AG04450 (cell line): ENCODE results near the gene CCDC3. TPM values are rescaled to one million over a fixed set of nuclear protein-coding genes. Genes with fewer than 3 reads are reported as not detected.

Experiments
- CTCF ChIA-PET: fragments of 300-600, 350-600 bp; formaldehyde crosslinking; extraction: SDS; loops from one replicate; lab custom pipeline; 2022; ENCODE audit warnings: antibody characterized with exemption, inconsistent platforms; lab: Charles Lee
- POLR2A ChIA-PET: fragments of 350-600 bp; formaldehyde crosslinking; extraction: SDS; loops from one replicate; lab custom pipeline; 2021; ENCODE audit warnings: antibody characterized with exemption, inconsistent platforms; lab: Yijun Ruan, JAX
- DNase-seq: peaks from one replicate; pipeline ENCODE4 v3.0.0-alpha.2; 2011; ENCODE audit warnings: low read depth, low spot score
- H3K27ac ChIP-seq: one replicate; pipeline ENCODE4 v1.5.1; 2012; ENCODE audit warnings: low read depth, low read length, control low read depth
- H3K27me3 ChIP-seq: one replicate; pipeline ENCODE4 v1.6.0; 2012; ENCODE audit warnings: low read length; ENCODE audit not compliant: control insufficient read depth, insufficient read depth
- H3K4me3 ChIP-seq: 2 replicates; pipeline ENCODE4 v1.5.1; 2011; ENCODE audit warnings: mild to moderate bottlenecking, low read depth, low read length, control low read depth
- H3K9me3 ChIP-seq: 2 replicates; pipeline ENCODE4 v1.5.1; 2012; ENCODE audit warnings: low read length; ENCODE audit not compliant: control insufficient read depth, insufficient read depth
- polyA plus RNA-seq: library from polyadenylated mRNA; depleted of rRNA; stranded (reverse); fragments of >200 nt; gene quantifications from 2 replicates; pipeline ENCODE4 v1.2.3, GENCODE V29; 2011
- TF ChIP-seq, protein P1 (sequence below): IDR thresholded peaks from 2 replicates; pipeline ENCODE4 v1.5.1; 2011; ENCODE audit warnings: low read depth, low read length, control low read depth, inconsistent platforms

The CCDC3 gene
- polyA plus RNA-seq, 1 experiment = 3.3 TPM

DNA sequence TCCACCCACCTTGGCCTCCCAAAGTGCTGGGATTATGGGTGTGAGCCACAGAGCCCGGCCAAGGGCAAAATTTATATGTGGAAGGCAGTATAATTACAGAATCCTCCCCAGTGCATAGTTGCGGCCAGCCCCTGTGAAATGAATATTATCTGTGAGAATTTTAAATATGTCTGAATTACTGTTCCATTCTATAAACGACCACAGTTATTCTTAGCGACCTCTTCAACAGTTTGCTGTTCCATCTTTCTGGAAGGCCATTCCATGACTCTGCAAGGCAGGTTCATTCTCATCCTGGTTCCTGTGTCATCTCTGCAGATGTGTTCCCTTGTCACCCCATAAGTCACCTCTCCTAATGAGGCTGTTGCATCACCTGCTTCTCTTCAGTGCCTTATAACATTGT lies 90.7 kb downstream of the CCDC3 start:
- POLR2A ChIA-PET = no interaction called here
- DNase-seq = no peak
- no peak overlapping the region for H3K4me3 ChIP-seq
- TF ChIP-seq, protein P1, sequence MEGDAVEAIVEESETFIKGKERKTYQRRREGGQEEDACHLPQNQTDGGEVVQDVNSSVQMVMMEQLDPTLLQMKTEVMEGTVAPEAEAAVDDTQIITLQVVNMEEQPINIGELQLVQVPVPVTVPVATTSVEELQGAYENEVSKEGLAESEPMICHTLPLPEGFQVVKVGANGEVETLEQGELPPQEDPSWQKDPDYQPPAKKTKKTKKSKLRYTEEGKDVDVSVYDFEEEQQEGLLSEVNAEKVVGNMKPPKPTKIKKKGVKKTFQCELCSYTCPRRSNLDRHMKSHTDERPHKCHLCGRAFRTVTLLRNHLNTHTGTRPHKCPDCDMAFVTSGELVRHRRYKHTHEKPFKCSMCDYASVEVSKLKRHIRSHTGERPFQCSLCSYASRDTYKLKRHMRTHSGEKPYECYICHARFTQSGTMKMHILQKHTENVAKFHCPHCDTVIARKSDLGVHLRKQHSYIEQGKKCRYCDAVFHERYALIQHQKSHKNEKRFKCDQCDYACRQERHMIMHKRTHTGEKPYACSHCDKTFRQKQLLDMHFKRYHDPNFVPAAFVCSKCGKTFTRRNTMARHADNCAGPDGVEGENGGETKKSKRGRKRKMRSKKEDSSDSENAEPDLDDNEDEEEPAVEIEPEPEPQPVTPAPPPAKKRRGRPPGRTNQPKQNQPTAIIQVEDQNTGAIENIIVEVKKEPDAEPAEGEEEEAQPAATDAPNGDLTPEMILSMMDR = no peak
- no peak overlapping the region for H3K27ac ChIP-seq
- CTCF ChIA-PET = interaction anchor here (1.5 kb wide), 1 partner anchor 8 kb away, joined by 4 read pairs; no protein-coding TSS in a partner anchor
- H3K9me3 ChIP-seq = peaks cover 4% of the 10 kb centered on the region; the same call in 1 of the 2 replicates
- peaks cover 3% of the 10 kb centered on the region for H3K27me3 ChIP-seq

- peaks cover 3% of the 10 kb centered on the region for H3K27me3 ChIP-seq
- CTCF ChIA-PET = interaction anchor here (0.7 to 1.2 kb wide), 2 partner anchors 147 to 165 kb away, joined by 3 read pairs; no protein-coding TSS in a partner anchor
- peak; percentile 2 for DNase-seq
Observed at GRCh38 chr10:12909836-12910185, 91.7 kb downstream of the CCDC3 start.

GRCh38 chr10:12909182-12909835 lies 92.2 kb downstream of the CCDC3 start:
- no peak for DNase-seq
- TF ChIP-seq, protein P1 = no peak
- Histone ChIP-seq H3K9me3 (peaks cover 4% of the 10 kb centered on the region; the same call in 1 of the 2 replicates), H3K27ac (no peak overlapping the region), H3K27me3 (peaks cover 3% of the 10 kb centered on the region), H3K4me3 (no peak overlapping the region)
- ChIA-PET POLR2A (no interaction called here), CTCF (interaction anchor here (0.7 to 1.2 kb wide), 2 partner anchors 147 to 165 kb away, joined by 3 read pairs; no protein-coding TSS in a partner anchor)

More at GRCh38 chr10:12909836-12910185, 91.7 kb downstream of the CCDC3 start:
- TF ChIP-seq, protein P1 = no peak
- Histone ChIP-seq H3K4me3 (no peak overlapping the region), H3K27ac (no peak overlapping the region), H3K9me3 (peaks cover 4% of the 10 kb centered on the region; the same call in 1 of the 2 replicates)
- POLR2A ChIA-PET = no interaction called here

- POLR2A ChIA-PET = no interaction called here
Observed at GRCh38 chr10:12908773-12909172, 92.7 kb downstream of the CCDC3 start.

More at GRCh38 chr10:12908773-12909172, 92.7 kb downstream of the CCDC3 start:
- no peak overlapping the region for H3K4me3 ChIP-seq
- H3K9me3 ChIP-seq = peaks cover 4% of the 10 kb centered on the region; the same call in 1 of the 2 replicates
- no peak for DNase-seq
- no peak overlapping the region for H3K27ac ChIP-seq
- peaks cover 3% of the 10 kb centered on the region for H3K27me3 ChIP-seq
- CTCF ChIA-PET = interaction anchor here (0.5 kb wide), 1 partner anchor 7 kb away, joined by 3 read pairs; no protein-coding TSS in a partner anchor
- TF ChIP-seq, protein P1 = no peak
